ENCODE results near the gene DNPEP. TPM values are rescaled to one million over a fixed set of nuclear protein-coding genes. Genes with fewer than 3 reads are reported as not detected.

Gene DNPEP
- total and polyA plus RNA-seq, 2 experiments from 2014 or later = 49.2 to 67.9 TPM

DNA sequence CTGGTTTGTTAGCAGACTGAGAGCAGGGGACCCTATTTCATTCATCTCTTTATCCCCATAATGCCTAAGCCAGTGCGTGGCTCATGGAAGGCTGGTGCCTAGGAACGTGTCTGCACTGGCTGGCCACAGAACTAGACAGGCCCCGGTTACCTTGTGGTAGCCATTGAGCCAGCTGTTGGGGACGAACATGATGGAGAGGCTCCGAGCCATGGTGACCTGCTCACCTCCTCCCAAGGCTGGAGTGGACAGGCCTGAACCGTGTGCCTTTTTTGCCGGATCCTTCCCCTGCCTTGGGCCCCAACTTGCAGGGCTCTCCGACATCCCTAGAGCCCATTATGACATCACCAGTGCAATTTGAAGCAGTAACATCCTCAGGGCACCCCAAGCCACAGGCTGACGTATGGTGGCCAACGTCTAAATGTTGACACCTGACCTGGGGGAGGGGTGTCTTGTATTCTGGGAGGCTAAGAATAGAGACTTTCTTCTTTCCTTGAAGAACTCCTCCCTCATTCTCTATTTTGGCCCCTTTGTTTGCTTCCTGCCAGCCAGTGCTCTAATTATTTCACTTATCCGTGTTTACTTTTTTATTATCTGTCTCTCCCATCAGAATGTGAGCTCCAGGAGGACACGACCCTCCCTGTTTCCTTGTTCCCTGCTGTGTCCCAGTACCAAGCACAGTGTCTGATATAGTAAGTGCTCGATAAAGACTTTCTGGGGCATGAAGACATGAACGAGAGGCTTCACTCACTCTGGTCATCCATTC, 12.2 kb upstream of the DNPEP start:
- no peak overlapping the region for H3K4me3 Mint-ChIP-seq
- Histone ChIP-seq H3K4me3 (no peak overlapping the region), H3K27me3 (ENCODE audit: insufficient read depth) (no peaks in the 10 kb centered on the region), H3K4me1 (ENCODE audit: insufficient read depth) (peaks cover 17% of the 10 kb centered on the region), H3K9me2 (ENCODE audit: insufficient read depth) (no peaks in the 10 kb centered on the region), H3K4me2 (no peak overlapping the region), H2AFZ (no peak overlapping the region; the same call in 1 of the 2 replicates), H3K79me2 (replicated peaks; ENCODE audit: insufficient read depth) (no peaks in the 10 kb centered on the region), H3K27ac (ENCODE audit: low read depth) (no peak overlapping the region), H3K36me3 (ENCODE audit: insufficient read depth) (no peaks in the 10 kb centered on the region), H4K20me1 (replicated peaks; ENCODE audit: insufficient read depth) (no peaks in the 10 kb centered on the region), H3F3A (replicated peaks; ENCODE audit: low read depth) (no peaks in the 10 kb centered on the region)
- no peaks in the 10 kb centered on the region for H3K9me3 Mint-ChIP-seq
- H3K27me3 Mint-ChIP-seq (ENCODE audit: insufficient read depth, low read depth, poor library complexity) = peaks cover 13% of the 10 kb centered on the region
- ATAC-seq (no peak), DNase-seq (ENCODE audit: low spot score) (no peak)
- TF ChIP-seq ZNF331 (CRISPR knock-in tag; IDR thresholded peaks at IDR 0.05; ENCODE audit: low read depth) = no peak
- no peak for TF ChIP-seq JUNB (IDR thresholded peaks at IDR 0.05; ENCODE audit: unreplicated experiment)
- no peak for TF ChIP-seq ZNF114 (CRISPR knock-in tag; IDR thresholded peaks at IDR 0.05)
- TF ChIP-seq, protein P1, sequence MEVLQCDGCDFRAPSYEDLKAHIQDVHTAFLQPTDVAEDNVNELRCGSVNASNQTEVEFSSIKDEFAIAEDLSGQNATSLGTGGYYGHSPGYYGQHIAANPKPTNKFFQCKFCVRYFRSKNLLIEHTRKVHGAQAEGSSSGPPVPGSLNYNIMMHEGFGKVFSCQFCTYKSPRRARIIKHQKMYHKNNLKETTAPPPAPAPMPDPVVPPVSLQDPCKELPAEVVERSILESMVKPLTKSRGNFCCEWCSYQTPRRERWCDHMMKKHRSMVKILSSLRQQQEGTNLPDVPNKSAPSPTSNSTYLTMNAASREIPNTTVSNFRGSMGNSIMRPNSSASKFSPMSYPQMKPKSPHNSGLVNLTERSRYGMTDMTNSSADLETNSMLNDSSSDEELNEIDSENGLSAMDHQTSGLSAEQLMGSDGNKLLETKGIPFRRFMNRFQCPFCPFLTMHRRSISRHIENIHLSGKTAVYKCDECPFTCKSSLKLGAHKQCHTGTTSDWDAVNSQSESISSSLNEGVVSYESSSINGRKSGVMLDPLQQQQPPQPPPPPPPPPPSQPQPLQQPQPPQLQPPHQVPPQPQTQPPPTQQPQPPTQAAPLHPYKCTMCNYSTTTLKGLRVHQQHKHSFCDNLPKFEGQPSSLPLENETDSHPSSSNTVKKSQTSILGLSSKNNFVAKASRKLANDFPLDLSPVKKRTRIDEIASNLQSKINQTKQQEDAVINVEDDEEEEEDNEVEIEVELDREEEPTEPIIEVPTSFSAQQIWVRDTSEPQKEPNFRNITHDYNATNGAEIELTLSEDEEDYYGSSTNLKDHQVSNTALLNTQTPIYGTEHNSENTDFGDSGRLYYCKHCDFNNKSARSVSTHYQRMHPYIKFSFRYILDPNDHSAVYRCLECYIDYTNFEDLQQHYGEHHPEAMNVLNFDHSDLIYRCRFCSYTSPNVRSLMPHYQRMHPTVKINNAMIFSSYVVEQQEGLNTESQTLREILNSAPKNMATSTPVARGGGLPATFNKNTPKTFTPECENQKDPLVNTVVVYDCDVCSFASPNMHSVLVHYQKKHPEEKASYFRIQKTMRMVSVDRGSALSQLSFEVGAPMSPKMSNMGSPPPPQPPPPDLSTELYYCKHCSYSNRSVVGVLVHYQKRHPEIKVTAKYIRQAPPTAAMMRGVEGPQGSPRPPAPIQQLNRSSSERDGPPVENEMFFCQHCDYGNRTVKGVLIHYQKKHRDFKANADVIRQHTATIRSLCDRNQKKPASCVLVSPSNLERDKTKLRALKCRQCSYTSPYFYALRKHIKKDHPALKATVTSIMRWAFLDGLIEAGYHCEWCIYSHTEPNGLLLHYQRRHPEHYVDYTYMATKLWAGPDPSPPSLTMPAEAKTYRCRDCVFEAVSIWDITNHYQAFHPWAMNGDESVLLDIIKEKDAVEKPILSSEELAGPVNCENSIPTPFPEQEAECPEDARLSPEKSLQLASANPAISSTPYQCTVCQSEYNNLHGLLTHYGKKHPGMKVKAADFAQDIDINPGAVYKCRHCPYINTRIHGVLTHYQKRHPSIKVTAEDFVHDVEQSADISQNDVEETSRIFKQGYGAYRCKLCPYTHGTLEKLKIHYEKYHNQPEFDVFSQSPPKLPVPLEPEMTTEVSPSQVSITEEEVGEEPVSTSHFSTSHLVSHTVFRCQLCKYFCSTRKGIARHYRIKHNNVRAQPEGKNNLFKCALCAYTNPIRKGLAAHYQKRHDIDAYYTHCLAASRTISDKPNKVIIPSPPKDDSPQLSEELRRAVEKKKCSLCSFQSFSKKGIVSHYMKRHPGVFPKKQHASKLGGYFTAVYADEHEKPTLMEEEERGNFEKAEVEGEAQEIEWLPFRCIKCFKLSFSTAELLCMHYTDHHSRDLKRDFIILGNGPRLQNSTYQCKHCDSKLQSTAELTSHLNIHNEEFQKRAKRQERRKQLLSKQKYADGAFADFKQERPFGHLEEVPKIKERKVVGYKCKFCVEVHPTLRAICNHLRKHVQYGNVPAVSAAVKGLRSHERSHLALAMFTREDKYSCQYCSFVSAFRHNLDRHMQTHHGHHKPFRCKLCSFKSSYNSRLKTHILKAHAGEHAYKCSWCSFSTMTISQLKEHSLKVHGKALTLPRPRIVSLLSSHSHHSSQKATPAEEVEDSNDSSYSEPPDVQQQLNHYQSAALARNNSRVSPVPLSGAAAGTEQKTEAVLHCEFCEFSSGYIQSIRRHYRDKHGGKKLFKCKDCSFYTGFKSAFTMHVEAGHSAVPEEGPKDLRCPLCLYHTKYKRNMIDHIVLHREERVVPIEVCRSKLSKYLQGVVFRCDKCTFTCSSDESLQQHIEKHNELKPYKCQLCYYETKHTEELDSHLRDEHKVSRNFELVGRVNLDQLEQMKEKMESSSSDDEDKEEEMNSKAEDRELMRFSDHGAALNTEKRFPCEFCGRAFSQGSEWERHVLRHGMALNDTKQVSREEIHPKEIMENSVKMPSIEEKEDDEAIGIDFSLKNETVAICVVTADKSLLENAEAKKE (CRISPR knock-in tag; IDR thresholded peaks at IDR 0.05) = no peak
- TF ChIP-seq REST (IDR thresholded peaks at IDR 0.05; ENCODE audit: unreplicated experiment) = no peak
- TF ChIP-seq EZH2 (IDR thresholded peaks at IDR 0.05; ENCODE audit: low read depth, unreplicated experiment) = no peak
- no peak for TF ChIP-seq CREB1 (CRISPR knock-in tag; IDR thresholded peaks at IDR 0.05; ENCODE audit: low read depth)
- TF ChIP-seq EZH2phosphoT487 (IDR thresholded peaks at IDR 0.05; ENCODE audit: unreplicated experiment) = no peak
- no peak for TF ChIP-seq NANOG (IDR thresholded peaks at IDR 0.05; ENCODE audit: borderline replicate concordance)
- no peak for TF ChIP-seq STAT1 (IDR thresholded peaks at IDR 0.05; ENCODE audit: unreplicated experiment)
- TF ChIP-seq POLR2AphosphoS5 (IDR thresholded peaks at IDR 0.05; ENCODE audit: low read depth) = no peak
- TF ChIP-seq, protein P2, sequence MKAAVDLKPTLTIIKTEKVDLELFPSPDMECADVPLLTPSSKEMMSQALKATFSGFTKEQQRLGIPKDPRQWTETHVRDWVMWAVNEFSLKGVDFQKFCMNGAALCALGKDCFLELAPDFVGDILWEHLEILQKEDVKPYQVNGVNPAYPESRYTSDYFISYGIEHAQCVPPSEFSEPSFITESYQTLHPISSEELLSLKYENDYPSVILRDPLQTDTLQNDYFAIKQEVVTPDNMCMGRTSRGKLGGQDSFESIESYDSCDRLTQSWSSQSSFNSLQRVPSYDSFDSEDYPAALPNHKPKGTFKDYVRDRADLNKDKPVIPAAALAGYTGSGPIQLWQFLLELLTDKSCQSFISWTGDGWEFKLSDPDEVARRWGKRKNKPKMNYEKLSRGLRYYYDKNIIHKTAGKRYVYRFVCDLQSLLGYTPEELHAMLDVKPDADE (IDR thresholded peaks at IDR 0.05) = no peak
- H3K27ac Mint-ChIP-seq = no peak overlapping the region
- H3K36me3 Mint-ChIP-seq (ENCODE audit: low read depth) = no peaks in the 10 kb centered on the region
- H3K4me1 Mint-ChIP-seq = peaks cover 38% of the 10 kb centered on the region
